Activated CD4-positive, alpha-beta T cell treated with anti-CD3 and anti-CD28 coated beads, Interleukin-2, amount 50 U/mL, for 1 hour (primary cell): ENCODE measurements around the gene LIX1L.

ENCODE experiments used
- DNase-seq: peaks from one replicate; pipeline ENCODE4 v3.0.0-alpha.2; 2020

LIX1L gene

GRCh38 chr1:145891587-145892485, 66.0 kb downstream of the LIX1L start:
- DNase-seq = peak; percentile 54

DNA sequence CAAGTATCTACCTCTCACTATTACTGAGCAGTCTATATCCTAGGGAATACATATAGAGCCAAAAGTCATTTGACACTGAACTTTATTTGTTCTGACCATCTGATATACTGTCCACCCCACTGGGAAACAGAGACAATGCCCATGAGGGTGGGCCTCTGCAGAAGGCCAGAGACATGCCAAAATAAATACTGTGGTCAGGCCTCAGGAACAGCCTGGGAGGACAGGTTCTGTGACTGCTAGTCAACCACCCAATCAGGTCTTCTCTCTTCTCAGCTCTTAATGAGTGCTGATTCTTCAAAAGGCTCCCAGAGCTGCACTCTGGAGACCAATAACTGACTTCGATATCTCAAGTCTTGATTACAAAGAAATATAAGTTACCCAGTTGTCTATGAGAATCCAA, 66.7 kb downstream of the LIX1L start:
- DNase-seq = no peak

DNA sequence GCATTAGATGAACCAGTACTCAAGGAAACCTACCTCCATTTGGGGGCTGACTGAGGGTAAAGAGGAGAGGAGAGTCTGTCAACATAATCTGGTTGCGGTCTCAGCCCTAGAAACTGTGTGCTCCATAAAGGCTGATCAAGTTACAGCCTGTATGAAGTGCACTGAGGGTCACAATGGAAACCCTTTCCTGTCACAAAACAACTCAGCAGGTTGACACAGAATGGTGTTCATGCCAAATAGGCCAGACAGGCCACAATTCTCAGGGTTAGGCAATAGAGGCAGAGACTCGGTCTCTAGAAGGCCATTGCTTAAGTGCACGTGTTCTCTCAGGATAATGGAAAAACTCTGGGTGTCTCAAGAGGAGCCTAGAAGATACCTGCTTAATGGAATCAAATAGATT, 68.1 kb downstream of the LIX1L start:
- DNase-seq = no peak

DNA sequence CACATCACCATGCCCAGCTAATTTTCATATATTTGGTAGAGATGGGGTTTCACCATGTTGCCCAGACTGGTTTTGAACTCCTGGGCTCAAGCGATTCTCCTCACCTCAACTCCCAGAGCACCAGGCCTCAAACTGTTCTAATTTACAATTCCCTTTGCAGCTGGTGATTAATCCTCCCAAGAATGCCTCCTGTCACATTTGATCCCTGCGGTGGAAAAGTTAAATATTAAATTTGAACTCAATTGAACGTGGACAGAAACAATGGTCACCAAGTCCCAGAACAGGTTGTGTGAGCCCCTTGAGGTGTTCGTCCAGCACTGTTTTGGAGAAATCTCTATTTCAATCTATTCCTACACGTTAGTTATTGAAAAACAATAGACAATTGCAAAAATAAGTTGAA, 70.2 kb downstream of the LIX1L start:
- no peak for DNase-seq

DNA sequence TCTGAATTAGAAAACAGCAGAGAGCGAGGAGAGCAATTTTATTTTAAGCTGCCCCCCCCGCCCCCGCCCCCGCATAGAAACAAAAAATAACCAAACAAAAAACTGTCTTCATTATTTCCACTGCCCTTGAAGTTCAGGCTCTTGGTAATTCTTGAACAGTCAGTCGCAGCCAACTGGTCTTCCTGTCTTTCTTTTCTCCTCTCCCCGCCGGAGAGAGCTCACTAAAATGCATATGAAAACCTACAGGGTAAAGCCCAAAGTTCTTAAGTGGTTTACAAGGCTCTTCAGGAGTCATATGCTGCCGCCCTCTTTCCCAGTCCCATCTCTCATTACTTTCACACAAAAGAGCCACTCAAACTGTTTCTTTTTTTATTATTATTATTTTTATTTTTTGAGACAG, 71.0 kb downstream of the LIX1L start:
- no peak for DNase-seq

DNA sequence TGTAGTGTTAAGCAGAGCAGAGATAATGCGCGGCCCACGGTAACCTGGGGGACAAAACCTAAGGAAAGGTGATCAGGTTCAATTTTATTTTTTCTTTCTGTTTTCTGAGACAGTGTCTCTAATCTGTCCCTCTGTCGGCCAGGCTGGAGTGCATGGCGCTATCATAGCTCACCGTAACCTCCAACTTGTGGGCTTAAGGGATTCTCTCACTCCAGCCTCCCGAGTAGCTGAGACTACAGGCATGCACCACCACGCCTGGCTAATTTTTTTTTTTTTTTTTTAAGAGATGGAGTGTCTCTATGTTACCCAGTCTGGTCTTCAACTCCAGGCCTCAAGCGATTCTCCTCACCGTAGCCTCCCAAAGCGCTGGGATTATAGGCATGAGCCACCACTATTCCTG, 71.4 kb downstream of the LIX1L start:
- no peak for DNase-seq

GRCh38 chr1:145885738-145886287, 72.0 kb downstream of the LIX1L start, which contains the start of gene ANKRD35:
TSS of gene ANKRD35 (minus strand) at chr1:145885866. CDS start at chr1:145885758, 108 bp downstream.
- DNase-seq = peak; percentile 86

GRCh38 chr1:145884675-145885074, 73.1 kb downstream of the LIX1L start:
- DNase-seq = no peak
